Testis (tissue), 5 donors: ENCODE data around the gene XRCC4. TPM values are rescaled to one million over a fixed set of nuclear protein-coding genes. Genes with fewer than 3 reads are reported as not detected.

Source experiments
- DNase-seq: peaks from one replicate; pipeline ENCODE4 v3.0.0-alpha.2; 2019
- H3K27ac ChIP-seq, 2 donors: fragments of 200-600 bp; sonication (generic); one replicate each; pipeline ENCODE4 v1.5.1; 2019
- H3K27me3 ChIP-seq: fragments of 200-600 bp; sonication (generic); one replicate; pipeline ENCODE4 v1.5.1; 2019
- H3K36me3 ChIP-seq: fragments of 200-600 bp; sonication (generic); one replicate; pipeline ENCODE4 v1.5.1; 2017; ENCODE audit warnings: low read depth; ENCODE audit errors: missing control alignments
- H3K4me1 ChIP-seq: fragments of 200-600 bp; sonication (generic); one replicate; pipeline ENCODE4 v1.5.1; 2019
- H3K4me3 ChIP-seq, 2 donors: fragments of 200-600 bp; sonication (generic); one replicate each; pipeline ENCODE4 v1.5.1; 2017 to 2019
- H3K9me3 ChIP-seq: fragments of 200-600 bp; sonication (generic); one replicate; pipeline ENCODE4 v1.5.1; 2017
- POLR2A ChIP-seq: fragments of 450-650 bp; IDR thresholded peaks from one replicate; pipeline ENCODE4 v1.6.1; 2017; ENCODE audit warnings: antibody characterized with exemption, mild to moderate bottlenecking, moderate library complexity
- WGBS, 2 donors: methylation state at CpG; one replicate each; pipeline ENCODE4 v1.1.5; 2018; 5-methylcytosine and 5-hydroxymethylcytosine counted together
- intact Hi-C: fragments of 100-400 bp; cut with DNase I; formaldehyde crosslinking; loops from one replicate; pipeline ENCODE4 v1.15.1; 2023; ENCODE audit warnings: low total_unique reads
- long read RNA-seq, 2 donors: transcript quantifications; one replicate each; lab custom pipeline, GENCODE V29; 2026
- polyA plus RNA-seq: library from polyadenylated mRNA; stranded (reverse); fragments of 350-450 nt; fragmentation: Illumina TruSeq; extraction: RNeasy Lipid Tissue Mini Kit (QIAGEN cat#74804); gene quantifications from one replicate; pipeline ENCODE4 v1.2.3, GENCODE V29; 2014; ENCODE audit warnings: low read depth, low replicate concordance; ENCODE audit not compliant: insufficient read depth
- total RNA-seq, 2 donors: library from RNA; depleted of rRNA; stranded (reverse); fragments of >200 nt; gene quantifications; one replicate each; pipeline ENCODE4 v1.2.3, GENCODE V29; 2016
- TF ChIP-seq, protein P1 (sequence below), 3 experiments: fragments of 450-650 bp in 2 of 3; fragments of 200-600 bp in 1 of 3; sonication (generic) in 1 of 3; IDR thresholded peaks; one replicate each; pipeline ENCODE4 v1.5.1; 2016 to 2019; ENCODE audit warnings: antibody characterized with exemption in 3 of 3, mild to moderate bottlenecking in 2 of 3, moderate library complexity in 1 of 3

The XRCC4 gene
- 10 to 100 TPM; 14.2 to 23.3 TPM for total RNA-seq
- 17.1 TPM for polyA plus RNA-seq
- long read RNA-seq, donor 1, partial matches to known transcripts, result 0 of 1 reads
- long read RNA-seq, donor 1, other reads (novel, unspliced or antisense), result 0 of 1 reads
- long read RNA-seq, donor 2, partial matches to known transcripts, result 0 of 4 reads
- long read RNA-seq, donor 2, other reads (novel, unspliced or antisense), result 0 of 4 reads

GRCh38 chr5:83076742-83077661 lies at the start of gene XRCC4, which contains the start of gene TMEM167A:
Gene XRCC4 (plus strand): TSS chr5:83077547. CDS start chr5:83104920, 27,373 bp downstream.
Gene TMEM167A (minus strand): TSS chr5:83077394. CDS start chr5:83077323, 71 bp downstream.
- H3K4me1 ChIP-seq, result peaks cover 13% of the 10 kb centered on the region
- WGBS, 2 donors, result 0% methylated on average over 24 to 44 of the region's 44 CpGs
- H3K27me3 ChIP-seq, result no peaks in the 10 kb centered on the region
- H3K27ac ChIP-seq, result peak within 1 kb of the TSS; percentile 88 to 91
- peak within 1 kb of the TSS; percentile 95 to 96 for H3K4me3 ChIP-seq
- intact Hi-C loops, result no loop called here
- DNase-seq, result peak; percentile 99
- H3K36me3 ChIP-seq, result no peaks in the 10 kb centered on the region
- peak; percentile 29 for TF ChIP-seq POLR2A
- TF ChIP-seq, protein P1, sequence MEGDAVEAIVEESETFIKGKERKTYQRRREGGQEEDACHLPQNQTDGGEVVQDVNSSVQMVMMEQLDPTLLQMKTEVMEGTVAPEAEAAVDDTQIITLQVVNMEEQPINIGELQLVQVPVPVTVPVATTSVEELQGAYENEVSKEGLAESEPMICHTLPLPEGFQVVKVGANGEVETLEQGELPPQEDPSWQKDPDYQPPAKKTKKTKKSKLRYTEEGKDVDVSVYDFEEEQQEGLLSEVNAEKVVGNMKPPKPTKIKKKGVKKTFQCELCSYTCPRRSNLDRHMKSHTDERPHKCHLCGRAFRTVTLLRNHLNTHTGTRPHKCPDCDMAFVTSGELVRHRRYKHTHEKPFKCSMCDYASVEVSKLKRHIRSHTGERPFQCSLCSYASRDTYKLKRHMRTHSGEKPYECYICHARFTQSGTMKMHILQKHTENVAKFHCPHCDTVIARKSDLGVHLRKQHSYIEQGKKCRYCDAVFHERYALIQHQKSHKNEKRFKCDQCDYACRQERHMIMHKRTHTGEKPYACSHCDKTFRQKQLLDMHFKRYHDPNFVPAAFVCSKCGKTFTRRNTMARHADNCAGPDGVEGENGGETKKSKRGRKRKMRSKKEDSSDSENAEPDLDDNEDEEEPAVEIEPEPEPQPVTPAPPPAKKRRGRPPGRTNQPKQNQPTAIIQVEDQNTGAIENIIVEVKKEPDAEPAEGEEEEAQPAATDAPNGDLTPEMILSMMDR (IDR thresholded peaks at IDR 0.05), result no peak
- no peaks in the 10 kb centered on the region for H3K9me3 ChIP-seq

DNA sequence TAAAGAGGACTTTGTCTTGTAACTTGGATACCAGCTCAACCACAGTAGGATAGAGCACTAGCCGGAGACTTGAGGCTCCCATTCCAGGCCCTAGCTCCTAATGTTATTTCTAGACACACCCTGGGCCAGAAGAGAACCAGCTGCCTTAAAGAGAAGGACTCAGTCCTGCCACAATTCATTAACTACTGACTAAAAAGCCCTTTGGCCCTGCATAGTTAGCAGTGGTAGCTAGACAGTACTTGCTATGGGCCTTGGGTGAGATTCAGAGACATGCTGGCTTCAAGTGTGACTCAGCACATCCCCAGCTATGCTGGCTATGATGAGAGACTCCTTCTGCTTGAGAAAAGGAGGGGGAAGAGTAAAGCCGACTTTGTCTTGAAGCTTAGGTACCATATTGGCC lies 47.4 kb upstream of the XRCC4 start:
- H3K27me3 ChIP-seq, result no peaks in the 10 kb centered on the region
- H3K4me1 ChIP-seq, result no peaks in the 10 kb centered on the region
- intact Hi-C loops, result no loop called here
- no peaks in the 10 kb centered on the region for H3K9me3 ChIP-seq
- H3K36me3 ChIP-seq, result no peaks in the 10 kb centered on the region
- 91 to 93% methylated on average over 2 of the region's 2 CpGs for WGBS, 2 donors
- TF ChIP-seq POLR2A, result no peak
- TF ChIP-seq, protein P1 (IDR thresholded peaks at IDR 0.05), result no peak
- H3K4me3 ChIP-seq, result no peak overlapping the region
- no peak for DNase-seq
- H3K27ac ChIP-seq, result no peak overlapping the region

GRCh38 chr5:83031381-83031780 lies 46.0 kb upstream of the XRCC4 start:
- no peaks in the 10 kb centered on the region for H3K4me1 ChIP-seq
- H3K4me3 ChIP-seq, result no peak overlapping the region
- H3K27me3 ChIP-seq, result no peaks in the 10 kb centered on the region
- intact Hi-C loops, result no loop called here
- H3K27ac ChIP-seq, result no peak overlapping the region
- H3K9me3 ChIP-seq, result no peaks in the 10 kb centered on the region
- no peaks in the 10 kb centered on the region for H3K36me3 ChIP-seq
- TF ChIP-seq, protein P1 (IDR thresholded peaks at IDR 0.05), result no peak
- no peak for TF ChIP-seq POLR2A
- no peak for DNase-seq
- 92 to 100% methylated on average over 1 of the region's 1 CpG for whole genome bisulfite sequencing, 2 donors

- intact Hi-C loops, result no loop called here
- TF ChIP-seq, protein P1 (IDR thresholded peaks at IDR 0.05), result no peak
- no peak for TF ChIP-seq POLR2A
- Histone ChIP-seq H3K4me1 (no peaks in the 10 kb centered on the region), H3K9me3 (no peaks in the 10 kb centered on the region), H3K27ac (no peak overlapping the region), H3K36me3 (no peaks in the 10 kb centered on the region), H3K27me3 (no peaks in the 10 kb centered on the region), H3K4me3 (no peak overlapping the region)
- 86 to 87% methylated on average over 3 of the region's 3 CpGs for WGBS, 2 donors
- DNase-seq, result no peak
These were observed 43.3 kb upstream of the XRCC4 start for GRCh38 chr5:83034036-83034435.
